ENCODE results near the gene RAPGEF2. TPM values are rescaled to one million over a fixed set of nuclear protein-coding genes. Genes with fewer than 3 reads are reported as not detected.

RAPGEF2 gene
- total and polyA plus RNA-seq, 2 experiments from 2014 or later: 10.2 to 63.1 TPM

- TF ChIP-seq, protein P1, sequence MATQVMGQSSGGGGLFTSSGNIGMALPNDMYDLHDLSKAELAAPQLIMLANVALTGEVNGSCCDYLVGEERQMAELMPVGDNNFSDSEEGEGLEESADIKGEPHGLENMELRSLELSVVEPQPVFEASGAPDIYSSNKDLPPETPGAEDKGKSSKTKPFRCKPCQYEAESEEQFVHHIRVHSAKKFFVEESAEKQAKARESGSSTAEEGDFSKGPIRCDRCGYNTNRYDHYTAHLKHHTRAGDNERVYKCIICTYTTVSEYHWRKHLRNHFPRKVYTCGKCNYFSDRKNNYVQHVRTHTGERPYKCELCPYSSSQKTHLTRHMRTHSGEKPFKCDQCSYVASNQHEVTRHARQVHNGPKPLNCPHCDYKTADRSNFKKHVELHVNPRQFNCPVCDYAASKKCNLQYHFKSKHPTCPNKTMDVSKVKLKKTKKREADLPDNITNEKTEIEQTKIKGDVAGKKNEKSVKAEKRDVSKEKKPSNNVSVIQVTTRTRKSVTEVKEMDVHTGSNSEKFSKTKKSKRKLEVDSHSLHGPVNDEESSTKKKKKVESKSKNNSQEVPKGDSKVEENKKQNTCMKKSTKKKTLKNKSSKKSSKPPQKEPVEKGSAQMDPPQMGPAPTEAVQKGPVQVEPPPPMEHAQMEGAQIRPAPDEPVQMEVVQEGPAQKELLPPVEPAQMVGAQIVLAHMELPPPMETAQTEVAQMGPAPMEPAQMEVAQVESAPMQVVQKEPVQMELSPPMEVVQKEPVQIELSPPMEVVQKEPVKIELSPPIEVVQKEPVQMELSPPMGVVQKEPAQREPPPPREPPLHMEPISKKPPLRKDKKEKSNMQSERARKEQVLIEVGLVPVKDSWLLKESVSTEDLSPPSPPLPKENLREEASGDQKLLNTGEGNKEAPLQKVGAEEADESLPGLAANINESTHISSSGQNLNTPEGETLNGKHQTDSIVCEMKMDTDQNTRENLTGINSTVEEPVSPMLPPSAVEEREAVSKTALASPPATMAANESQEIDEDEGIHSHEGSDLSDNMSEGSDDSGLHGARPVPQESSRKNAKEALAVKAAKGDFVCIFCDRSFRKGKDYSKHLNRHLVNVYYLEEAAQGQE (IDR thresholded peaks at IDR 0.05; ENCODE audit: unreplicated experiment): no peak
- TF ChIP-seq CTCF (conservative IDR thresholded peaks at IDR 0.05; ENCODE audit: low read depth in 2 of 2): no peak
- no peak for TF ChIP-seq JUNB (IDR thresholded peaks at IDR 0.05; ENCODE audit: unreplicated experiment)
- TF ChIP-seq ZNF114 (CRISPR knock-in tag; IDR thresholded peaks at IDR 0.05): no peak
Measured at GRCh38 chr4:159096434-159096833, 6.4 kb upstream of the RAPGEF2 start (continued).

- H2AFZ ChIP-seq: no peak overlapping the region
- H3K9me2 ChIP-seq (ENCODE audit: insufficient read depth): no peaks in the 10 kb centered on the region
- no peaks in the 10 kb centered on the region for H3K36me3 ChIP-seq (ENCODE audit: insufficient read depth)
- H3F3A ChIP-seq (replicated peaks; ENCODE audit: low read depth): no peaks in the 10 kb centered on the region
- no peak for ATAC-seq
- H3K9me3 Mint-ChIP-seq: no peaks in the 10 kb centered on the region
- peaks cover 15% of the 10 kb centered on the region for H3K27me3 ChIP-seq (ENCODE audit: insufficient read depth)
- H3K4me1 Mint-ChIP-seq: peaks cover 35% of the 10 kb centered on the region
- no peak overlapping the region for H3K4me3 Mint-ChIP-seq
- no peak overlapping the region for H3K4me3 ChIP-seq
- H3K79me2 ChIP-seq (replicated peaks; ENCODE audit: insufficient read depth): no peaks in the 10 kb centered on the region
- TF ChIP-seq NANOG (IDR thresholded peaks at IDR 0.05; ENCODE audit: borderline replicate concordance): 0 out of 2 replicates have a peak, but pooled peaks have one; percentile 32
- no peak for TF ChIP-seq CREB1 (CRISPR knock-in tag; IDR thresholded peaks at IDR 0.05; ENCODE audit: low read depth)
- H3K4me1 ChIP-seq (ENCODE audit: insufficient read depth): peaks cover 31% of the 10 kb centered on the region
- no peaks in the 10 kb centered on the region for H4K20me1 ChIP-seq (replicated peaks; ENCODE audit: insufficient read depth)
- DNase-seq (ENCODE audit: low spot score): no peak
- H3K27ac ChIP-seq (ENCODE audit: low read depth): peak overlapping the region; percentile 2; the same call in 1 of the 2 replicates
- peak overlapping the region; percentile 12 for H3K4me2 ChIP-seq
- no peak overlapping the region for H3K27ac Mint-ChIP-seq
- peaks cover 4% of the 10 kb centered on the region for H3K27me3 Mint-ChIP-seq (ENCODE audit: insufficient read depth, low read depth, poor library complexity)
- no peaks in the 10 kb centered on the region for H3K36me3 Mint-ChIP-seq (ENCODE audit: low read depth)
Measured at GRCh38 chr4:159097144-159097543, 5.7 kb upstream of the RAPGEF2 start.

GRCh38 chr4:159097785-159098184 lies 5.1 kb upstream of the RAPGEF2 start:
- Histone ChIP-seq H3K9me2 (ENCODE audit: insufficient read depth) (no peaks in the 10 kb centered on the region), H3K79me2 (replicated peaks; ENCODE audit: insufficient read depth) (no peaks in the 10 kb centered on the region), H3K4me2 (peak overlapping the region; percentile 12; the same call in 1 of the 2 replicates), H3K4me1 (ENCODE audit: insufficient read depth) (peaks cover 33% of the 10 kb centered on the region), H3K27ac (ENCODE audit: low read depth) (peak overlapping the region; percentile 2; the same call in 1 of the 2 replicates), H3K27me3 (ENCODE audit: insufficient read depth) (peaks cover 15% of the 10 kb centered on the region), H3K36me3 (ENCODE audit: insufficient read depth) (no peaks in the 10 kb centered on the region), H2AFZ (no peak overlapping the region), H4K20me1 (replicated peaks; ENCODE audit: insufficient read depth) (no peaks in the 10 kb centered on the region), H3K4me3 (no peak overlapping the region), H3F3A (replicated peaks; ENCODE audit: low read depth) (no peaks in the 10 kb centered on the region)
- Mint-ChIP-seq H3K27me3 (ENCODE audit: insufficient read depth, low read depth, poor library complexity) (peaks cover 6% of the 10 kb centered on the region), H3K27ac (peak overlapping the region; percentile 11; the same call in 1 of the 2 replicates), H3K36me3 (ENCODE audit: low read depth) (no peaks in the 10 kb centered on the region), H3K4me3 (no peak overlapping the region), H3K4me1 (peaks cover 37% of the 10 kb centered on the region), H3K9me3 (no peaks in the 10 kb centered on the region)
- ATAC-seq: no peak
- DNase-seq (ENCODE audit: low spot score): peak; percentile 59
- TF ChIP-seq NANOG (IDR thresholded peaks at IDR 0.05; ENCODE audit: borderline replicate concordance) (no peak), ZNF462 (CRISPR knock-in tag; IDR thresholded peaks at IDR 0.05) (no peak), ZNF331 (CRISPR knock-in tag; IDR thresholded peaks at IDR 0.05; ENCODE audit: low read depth) (no peak), POLR2AphosphoS5 (IDR thresholded peaks at IDR 0.05; ENCODE audit: low read depth) (no peak)
